IMR-90 (cell line): ENCODE data around the gene SNRPD3. TPM values are rescaled to one million over a fixed set of nuclear protein-coding genes. Genes with fewer than 3 reads are reported as not detected.

Source experiments
- ATAC-seq: fragments of 200-7000 bp; cut with Tn5 transposase; 2 replicates; pipeline ENCODE4 v1.9.1; 2020; ENCODE audit warnings: low read depth, mild to moderate bottlenecking, moderate library complexity
- BruUV-seq: library from RNA; stranded (reverse); fragments of 400-500 nt; replicated peaks from 2 replicates; lab custom pipeline; 2021; lab: Mats Ljungman, UMichigan
- CTCF ChIA-PET: fragments of 300-600 bp; formaldehyde crosslinking; extraction: SDS; loops from one replicate; lab custom pipeline; 2021; ENCODE audit warnings: antibody characterized with exemption; lab: Yijun Ruan, JAX
- POLR2A ChIA-PET: fragments of 300-600 bp; sonication (Branson Sonifier 250); formaldehyde crosslinking; loops from one replicate; lab custom pipeline; 2022; ENCODE audit warnings: antibody characterized with exemption; ENCODE audit not compliant: unreplicated experiment; lab: Charles Lee
- DNase-seq: peaks from one replicate; pipeline ENCODE4 v3.0.0; 2013
- H2AFZ ChIP-seq: replicated peaks from 2 replicates; pipeline ENCODE3; 2013; ENCODE audit warnings: low read length, mild to moderate bottlenecking; ENCODE audit not compliant: poor library complexity
- H2AK5ac ChIP-seq: 2 replicates; pipeline ENCODE4 v1.6.1; 2013; ENCODE audit warnings: low read depth, low read length, inconsistent platforms
- H2AK9ac ChIP-seq: replicated peaks from 2 replicates; pipeline ENCODE3; 2013; ENCODE audit warnings: mild to moderate bottlenecking, low read depth, low read length, moderate library complexity; ENCODE audit not compliant: poor library complexity
- H2BK120ac ChIP-seq: 2 replicates; pipeline ENCODE4 v1.6.1; 2013; ENCODE audit warnings: low read depth, low read length, inconsistent platforms
- H2BK15ac ChIP-seq: 3 replicates; pipeline ENCODE4 v1.6.1; 2013; ENCODE audit warnings: low read depth, low read length, inconsistent platforms
- H2BK20ac ChIP-seq: 2 replicates; pipeline ENCODE4 v1.6.1; 2013; ENCODE audit warnings: low read depth, mild to moderate bottlenecking, inconsistent platforms, low read length, moderate library complexity
- H2BK5ac ChIP-seq: 2 replicates; pipeline ENCODE4 v1.6.1; 2013; ENCODE audit warnings: mild to moderate bottlenecking, low read depth, low read length, inconsistent platforms; ENCODE audit not compliant: poor library complexity, severe bottlenecking
- H3K14ac ChIP-seq: replicated peaks from 2 replicates; pipeline ENCODE4 v1.6.1; 2013; ENCODE audit warnings: low read depth, low read length, inconsistent platforms
- H3K18ac ChIP-seq: 2 replicates; pipeline ENCODE4 v1.6.1; 2013; ENCODE audit warnings: low read depth, low read length, control low read depth
- H3K23ac ChIP-seq: 2 replicates; pipeline ENCODE4 v1.6.1; 2013; ENCODE audit warnings: low read depth, low read length, inconsistent platforms
- H3K27ac ChIP-seq: 2 replicates; pipeline ENCODE4 v1.5.1; 2013; ENCODE audit warnings: mild to moderate bottlenecking, control low read depth, low read length; ENCODE audit not compliant: insufficient read depth
- H3K27me3 ChIP-seq: 2 replicates; pipeline ENCODE4 v1.6.1; 2013; ENCODE audit warnings: low read length; ENCODE audit not compliant: control insufficient read depth, insufficient read depth
- H3K36me3 ChIP-seq: 2 replicates; pipeline ENCODE4 v1.6.1; 2013; ENCODE audit warnings: low read length, mixed read lengths; ENCODE audit not compliant: control insufficient read depth, insufficient read depth
- H3K4ac ChIP-seq: 2 replicates; pipeline ENCODE4 v1.6.1; 2013; ENCODE audit warnings: low read depth, low read length, inconsistent platforms
- H3K4me1 ChIP-seq: 2 replicates; pipeline ENCODE4 v1.6.1; 2013; ENCODE audit warnings: low read length, mixed read lengths; ENCODE audit not compliant: control insufficient read depth, insufficient read depth
- H3K4me2 ChIP-seq: 2 replicates; pipeline ENCODE4 v1.6.1; 2013; ENCODE audit warnings: low read depth, mild to moderate bottlenecking, control low read depth, low read length, moderate library complexity
- H3K4me3 ChIP-seq: 2 replicates; pipeline ENCODE4 v1.5.1; 2013; ENCODE audit warnings: low read depth, mild to moderate bottlenecking, control low read depth, low read length, moderate library complexity; ENCODE audit not compliant: insufficient read depth
- H3K56ac ChIP-seq: 2 replicates; pipeline ENCODE4 v1.6.1; 2013; ENCODE audit warnings: low read length, inconsistent platforms; ENCODE audit not compliant: insufficient read depth; ENCODE audit errors: extremely low read depth
- H3K79me1 ChIP-seq, 2 experiments: 2 replicates each; pipeline ENCODE4 v1.6.1; 2013; ENCODE audit warnings: low read length in 2 of 2, inconsistent platforms in 1 of 2, low read depth in 1 of 2
- H3K9ac ChIP-seq: 2 replicates; pipeline ENCODE4 v1.6.1; 2013; ENCODE audit warnings: low read depth, low read length, control low read depth
- H3K9me1 ChIP-seq: 2 replicates; pipeline ENCODE4 v1.6.1; 2013; ENCODE audit warnings: low read length, inconsistent platforms; ENCODE audit not compliant: insufficient read depth
- H3K9me3 ChIP-seq: 2 replicates; pipeline ENCODE4 v1.6.1; 2013; ENCODE audit warnings: low read length; ENCODE audit not compliant: control insufficient read depth, insufficient read depth
- H4K20me1 ChIP-seq: 2 replicates; pipeline ENCODE4 v1.6.1; 2013; ENCODE audit warnings: low read length, inconsistent platforms; ENCODE audit not compliant: insufficient read depth
- H4K5ac ChIP-seq: 2 replicates; pipeline ENCODE4 v1.6.1; 2013; ENCODE audit warnings: mild to moderate bottlenecking, low read depth, low read length, control low read depth
- H4K8ac ChIP-seq, 2 experiments: 2 replicates each; pipeline ENCODE4 v1.6.1; 2013; ENCODE audit warnings: low read depth in 2 of 2, low read length in 2 of 2, control low read depth in 1 of 2, inconsistent platforms in 1 of 2
- H4K91ac ChIP-seq: 2 replicates; pipeline ENCODE4 v1.6.1; 2013; ENCODE audit warnings: low read depth, low read length, inconsistent platforms; ENCODE audit not compliant: insufficient read depth
- BHLHE40 ChIP-seq: fragments of 150-350 bp; IDR thresholded peaks from 2 replicates; pipeline ENCODE4 v1.6.1; 2016; ENCODE audit warnings: mild to moderate bottlenecking, low read depth, low read length
- CEBPB ChIP-seq: IDR thresholded peaks from 2 replicates; pipeline ENCODE4 v1.6.1; 2012; ENCODE audit warnings: low read depth, low read length, improper control_type of control experiment
- CHD1 ChIP-seq: IDR thresholded peaks from 2 replicates; pipeline ENCODE4 v1.6.1; 2012; ENCODE audit warnings: low read depth, low read length, improper control_type of control experiment
- FOS ChIP-seq: fragments of 150-350 bp; IDR thresholded peaks from 2 replicates; pipeline ENCODE4 v1.6.1; 2016; ENCODE audit warnings: low read depth, low read length
- MAFK ChIP-seq: IDR thresholded peaks from 2 replicates; pipeline ENCODE4 v1.6.1; 2012; ENCODE audit warnings: low read depth, low read length, improper control_type of control experiment
- MAZ ChIP-seq: IDR thresholded peaks from 2 replicates; pipeline ENCODE4 v1.6.1; 2012; ENCODE audit warnings: low read depth, mild to moderate bottlenecking, low read length, improper control_type of control experiment, moderate library complexity, borderline replicate concordance
- MXI1 ChIP-seq: IDR thresholded peaks from 2 replicates; pipeline ENCODE4 v1.6.1; 2012; ENCODE audit warnings: low read depth, mild to moderate bottlenecking, low read length, moderate library complexity, borderline replicate concordance
- NFE2L2 ChIP-seq: fragments of 150-350 bp; IDR thresholded peaks from 2 replicates; pipeline ENCODE4 v1.6.1; 2016; ENCODE audit warnings: low read depth, mild to moderate bottlenecking, low read length
- RAD21 ChIP-seq: IDR thresholded peaks from 2 replicates; pipeline ENCODE4 v1.6.1; 2012; ENCODE audit warnings: low read length, improper control_type of control experiment
- RFX5 ChIP-seq: IDR thresholded peaks from 2 replicates; pipeline ENCODE4 v1.8.0; 2012; ENCODE audit warnings: low read depth, mild to moderate bottlenecking, low read length, moderate library complexity
- SMC3 ChIP-seq: fragments of 150-350 bp; IDR thresholded peaks from 2 replicates; pipeline ENCODE4 v1.6.1; 2016; ENCODE audit warnings: low read depth, mild to moderate bottlenecking, antibody characterized with exemption, low read length, moderate library complexity
- WGBS, 2 experiments: methylation state at CpG; one replicate each; pipeline versions ENCODE4 v1.1.5 to v1.1.7; 2013; ENCODE audit warnings: missing lambda C conversion rate in 2 of 2; ENCODE audit not compliant: insufficient read length in 1 of 2; ENCODE audit errors: extremely low coverage in 2 of 2; 5-methylcytosine and 5-hydroxymethylcytosine counted together
- dilution Hi-C: fragments of 300-500 bp; cut with HindIII; formaldehyde crosslinking; loops from one replicate; pipeline ENCODE4 v1.14.3; 2018; ENCODE audit warnings: low sequenced_read_pairs; ENCODE audit not compliant: unreplicated experiment
- in situ Hi-C: fragments of 300-500 bp; cut with MboI; formaldehyde crosslinking; loops from 3 replicates; pipeline ENCODE4 v1.14.3; 2019; ENCODE audit warnings: low sequenced_read_pairs, inconsistent platforms, mixed read lengths
- intact Hi-C: fragments of 100-400 bp; cut with micrococcal nuclease; formaldehyde crosslinking; loops from 2 replicates; pipeline ENCODE4 v1.10.0; 2022
- polyA plus RNA-seq, 3 experiments: library from polyadenylated mRNA; depleted of rRNA; stranded (reverse); fragments of >200 nt; gene quantifications; 2 replicates each; pipeline ENCODE4 v1.2.3, GENCODE V29; 2012; ENCODE audit warnings: low replicate concordance in 1 of 3
- total RNA-seq: library from RNA; depleted of rRNA; stranded (reverse); fragments of >200 nt; gene quantifications from 2 replicates; pipeline ENCODE4 v1.2.3, GENCODE V29; 2012
- TF ChIP-seq, protein P1 (sequence below): conservative IDR thresholded peaks from 2 replicates; pipeline ENCODE4 v1.5.1; 2012; ENCODE audit warnings: mild to moderate bottlenecking, low read depth, low read length, improper control_type of control experiment
- TF ChIP-seq, protein P2 (sequence below): fragments of 150-350 bp; IDR thresholded peaks from 2 replicates; pipeline ENCODE4 v1.6.1; 2017; ENCODE audit warnings: mild to moderate bottlenecking, antibody characterized with exemption, low read length, low read depth

The SNRPD3 gene
- total and polyA plus RNA-seq, 2 of the 4 experiments (the other 2 are of a cell fraction) = 158 to 283 TPM

DNA sequence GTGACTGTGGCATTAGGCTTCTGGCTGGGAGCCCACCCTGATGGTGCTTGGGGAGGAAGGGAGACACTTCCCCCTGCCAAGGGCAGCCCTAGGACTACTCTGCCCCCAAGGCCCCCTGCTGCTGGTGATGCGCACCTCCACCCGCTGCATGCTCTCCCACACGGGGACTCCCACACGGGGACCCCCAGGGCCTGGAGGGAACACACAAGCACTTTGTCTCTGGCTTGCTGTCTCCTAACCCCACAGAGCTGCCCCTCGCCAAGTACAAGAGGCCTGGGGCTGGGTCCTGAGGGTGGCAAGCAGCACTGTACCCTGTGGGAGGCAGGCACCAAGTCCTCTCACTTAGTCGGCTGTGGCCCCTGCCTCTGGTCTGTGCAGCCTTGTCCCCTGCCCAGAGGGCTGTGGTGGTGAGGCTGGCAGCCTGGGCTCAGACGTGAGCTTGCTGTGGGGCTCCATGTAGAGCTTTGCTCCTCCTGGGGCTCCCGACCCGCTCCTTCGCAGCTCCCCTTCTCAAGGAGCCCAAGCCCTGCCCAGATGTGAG lies 29.1 kb downstream of the SNRPD3 start:
- Histone ChIP-seq H2AK5ac (no peak overlapping the region), H2BK15ac (no peak overlapping the region), H3K4me3 (no peak overlapping the region), H4K20me1 (peaks cover 4% of the 10 kb centered on the region; the same call in 1 of the 2 replicates), H4K91ac (no peak overlapping the region), H3K4me1 (peaks cover 17% of the 10 kb centered on the region; the same call in 1 of the 2 replicates), H3K23ac (no peak overlapping the region), H2BK20ac (no peak overlapping the region), H3K18ac (no peak overlapping the region), H3K27me3 (no peaks in the 10 kb centered on the region), H2BK5ac (no peak overlapping the region), H4K8ac (no peak overlapping the region), H3K4ac (no peak overlapping the region), H2AFZ (no peak overlapping the region), H3K4me2 (no peak overlapping the region), H3K9ac (no peak overlapping the region), H3K79me1 (no peaks in the 10 kb centered on the region), H4K5ac (no peak overlapping the region), H3K27ac (no peak overlapping the region), H3K9me1 (peaks cover 18% of the 10 kb centered on the region), H3K9me3 (no peaks in the 10 kb centered on the region), H3K14ac (no peak overlapping the region), H3K56ac (no peak overlapping the region), H3K36me3 (peaks cover 27% of the 10 kb centered on the region; the same call in 1 of the 2 replicates), H2BK120ac (no peak overlapping the region), H2AK9ac (no peak overlapping the region)
- ATAC-seq (no peak), DNase-seq (no peak)
- dilution Hi-C loops = no loop called here
- no TSS peak for BruUV-seq
- TF ChIP-seq MAFK (no peak), BHLHE40 (no peak), FOS (no peak), RAD21 (no peak), SMC3 (no peak), CHD1 (no peak), CEBPB (no peak), MAZ (no peak), NFE2L2 (no peak), MXI1 (no peak), RFX5 (no peak)
- TF ChIP-seq, protein P1, sequence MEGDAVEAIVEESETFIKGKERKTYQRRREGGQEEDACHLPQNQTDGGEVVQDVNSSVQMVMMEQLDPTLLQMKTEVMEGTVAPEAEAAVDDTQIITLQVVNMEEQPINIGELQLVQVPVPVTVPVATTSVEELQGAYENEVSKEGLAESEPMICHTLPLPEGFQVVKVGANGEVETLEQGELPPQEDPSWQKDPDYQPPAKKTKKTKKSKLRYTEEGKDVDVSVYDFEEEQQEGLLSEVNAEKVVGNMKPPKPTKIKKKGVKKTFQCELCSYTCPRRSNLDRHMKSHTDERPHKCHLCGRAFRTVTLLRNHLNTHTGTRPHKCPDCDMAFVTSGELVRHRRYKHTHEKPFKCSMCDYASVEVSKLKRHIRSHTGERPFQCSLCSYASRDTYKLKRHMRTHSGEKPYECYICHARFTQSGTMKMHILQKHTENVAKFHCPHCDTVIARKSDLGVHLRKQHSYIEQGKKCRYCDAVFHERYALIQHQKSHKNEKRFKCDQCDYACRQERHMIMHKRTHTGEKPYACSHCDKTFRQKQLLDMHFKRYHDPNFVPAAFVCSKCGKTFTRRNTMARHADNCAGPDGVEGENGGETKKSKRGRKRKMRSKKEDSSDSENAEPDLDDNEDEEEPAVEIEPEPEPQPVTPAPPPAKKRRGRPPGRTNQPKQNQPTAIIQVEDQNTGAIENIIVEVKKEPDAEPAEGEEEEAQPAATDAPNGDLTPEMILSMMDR = no peak
- TF ChIP-seq, protein P2, sequence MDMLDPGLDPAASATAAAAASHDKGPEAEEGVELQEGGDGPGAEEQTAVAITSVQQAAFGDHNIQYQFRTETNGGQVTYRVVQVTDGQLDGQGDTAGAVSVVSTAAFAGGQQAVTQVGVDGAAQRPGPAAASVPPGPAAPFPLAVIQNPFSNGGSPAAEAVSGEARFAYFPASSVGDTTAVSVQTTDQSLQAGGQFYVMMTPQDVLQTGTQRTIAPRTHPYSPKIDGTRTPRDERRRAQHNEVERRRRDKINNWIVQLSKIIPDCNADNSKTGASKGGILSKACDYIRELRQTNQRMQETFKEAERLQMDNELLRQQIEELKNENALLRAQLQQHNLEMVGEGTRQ = no peak
- in situ Hi-C loops = no loop called here
- intact Hi-C loops = no loop called here
- ChIA-PET POLR2A (interaction anchor here (0.6 kb wide), 1 partner anchor 16 kb away, joined by 3 read pairs; no protein-coding TSS in a partner anchor), CTCF (no interaction called here)
- 83% methylated on average over 5 of the region's 10 CpGs; no CpG with 5 or more reads in 1 of the 2 experiments for WGBS, 2 experiments
